ENCODE data around the gene GPR26. TPM values are rescaled to one million over a fixed set of nuclear protein-coding genes. Genes with fewer than 3 reads are reported as not detected.

GPR26 gene, protein sequence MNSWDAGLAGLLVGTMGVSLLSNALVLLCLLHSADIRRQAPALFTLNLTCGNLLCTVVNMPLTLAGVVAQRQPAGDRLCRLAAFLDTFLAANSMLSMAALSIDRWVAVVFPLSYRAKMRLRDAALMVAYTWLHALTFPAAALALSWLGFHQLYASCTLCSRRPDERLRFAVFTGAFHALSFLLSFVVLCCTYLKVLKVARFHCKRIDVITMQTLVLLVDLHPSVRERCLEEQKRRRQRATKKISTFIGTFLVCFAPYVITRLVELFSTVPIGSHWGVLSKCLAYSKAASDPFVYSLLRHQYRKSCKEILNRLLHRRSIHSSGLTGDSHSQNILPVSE
- not detected in 5 replicates for total RNA-seq (2022; extraction: Qiagen RNA extraction; ENCODE audit: low read depth)

GRCh38 chr10:123666318-123667236 is at the start of gene GPR26:
Gene GPR26, plus strand, starts transcription at chr10:123666355. Its CDS starts 53 bp downstream, at chr10:123666408.

Other genes with a start within 250 kb of the GPR26 start
- 0.02 TPM in 1 of 5 replicates, not detected in the others for gene CPXM2, start 225.5 kb downstream of the GPR26 start, total RNA-seq (2022; extraction: Qiagen RNA extraction; ENCODE audit: low read depth)

Data from A549 treated with DMSO at 1 μM for 4 hours (cell line).